Activated B cell treated with CpG ODN at 0.5 μM for 24 hours (primary cell): Measurements from ENCODE around the gene OAT. TPM values are rescaled to one million over a fixed set of nuclear protein-coding genes. Genes with fewer than 3 reads are reported as not detected.

ENCODE experiments used
- ATAC-seq: fragments of 200-7000 bp; cut with Tn5 transposase; one replicate; pipeline ENCODE4 v1.10.0; 2021; ENCODE audit warnings: low read depth, mild to moderate bottlenecking, moderate library complexity
- CTCF ChIA-PET: fragments of 350-600 bp; sonication (Branson Sonifier 250); formaldehyde crosslinking; loops from one replicate; lab custom pipeline; 2021; ENCODE audit warnings: antibody characterized with exemption; lab: Charles Lee
- POLR2A ChIA-PET: fragments of 350-600 bp; sonication (Branson Sonifier 250); formaldehyde crosslinking; loops from one replicate; lab custom pipeline; 2021; ENCODE audit warnings: antibody characterized with exemption; lab: Charles Lee
- DNase-seq: peaks from one replicate; pipeline ENCODE4 v3.0.0; 2022
- H3K27ac Mint-ChIP-seq: one replicate; pipeline ENCODE4 v1.8.0; 2020; ENCODE audit warnings: mixed read lengths
- H3K27me3 Mint-ChIP-seq: one replicate; pipeline ENCODE4 v1.8.0; 2021; ENCODE audit warnings: mixed read lengths
- H3K36me3 Mint-ChIP-seq: one replicate; pipeline ENCODE4 v1.8.0; 2021; ENCODE audit warnings: low read depth, mixed read lengths
- H3K4me1 Mint-ChIP-seq: one replicate; pipeline ENCODE4 v1.8.0; 2021; ENCODE audit warnings: mixed read lengths
- H3K4me3 Mint-ChIP-seq: one replicate; pipeline ENCODE4 v1.8.0; 2020; ENCODE audit warnings: mild to moderate bottlenecking, mixed read lengths
- H3K9me3 Mint-ChIP-seq: one replicate; pipeline ENCODE4 v1.8.0; 2020; ENCODE audit warnings: mixed read lengths
- CTCF ChIP-seq: fragments of 200-600 bp; IDR thresholded peaks from one replicate; pipeline ENCODE4 v1.8.0; 2022; ENCODE audit warnings: antibody characterized with exemption, mild to moderate bottlenecking
- intact Hi-C: fragments of 100-400 bp; cut with micrococcal nuclease; formaldehyde crosslinking; loops from one replicate; pipeline ENCODE4 v1.15.1; 2024
- total RNA-seq: library from RNA; stranded (reverse); gene quantifications from 2 replicates; pipeline ENCODE4 v1.2.3, GENCODE V29; 2022

The OAT gene
- total RNA-seq, 1 donor from 2014 or later: 20.1 TPM

- DNase-seq: no peak
- no peak for ATAC-seq
- H3K27ac Mint-ChIP-seq: no peak overlapping the region
These were observed 32.6 kb upstream of the OAT start for GRCh38 chr10:124451276-124451675.

GRCh38 chr10:124450783-124451057, 32.0 kb upstream of the OAT start:
- POLR2A ChIA-PET: interaction anchor here (2.1 kb wide), 1 partner anchor 10 kb away, joined by 8 read pairs; the partner anchor contains the start of gene LHPP
- CTCF ChIA-PET: no interaction called here
- no peak for DNase-seq
- Mint-ChIP-seq H3K27ac (no peak overlapping the region), H3K36me3 (no peaks in the 10 kb centered on the region), H3K9me3 (no peaks in the 10 kb centered on the region), H3K4me3 (peak overlapping the region; percentile 12), H3K4me1 (peaks cover 33% of the 10 kb centered on the region), H3K27me3 (peaks cover 73% of the 10 kb centered on the region)
- ATAC-seq: no peak
- intact Hi-C loops: no loop called here
- no peak for TF ChIP-seq CTCF

More at GRCh38 chr10:124451276-124451675, 32.6 kb upstream of the OAT start:
- TF ChIP-seq CTCF: no peak
- ChIA-PET POLR2A (no interaction called here), CTCF (no interaction called here)
- Mint-ChIP-seq H3K4me1 (peaks cover 33% of the 10 kb centered on the region), H3K9me3 (no peaks in the 10 kb centered on the region), H3K36me3 (no peaks in the 10 kb centered on the region), H3K27me3 (peaks cover 72% of the 10 kb centered on the region), H3K4me3 (no peak overlapping the region)
- intact Hi-C loops: no loop called here

GRCh38 chr10:124450012-124450782, 31.5 kb upstream of the OAT start, which contains the start of gene NKX1-2:
NKX1-2 (minus strand) TSS chr10:124450035; CDS start chr10:124449943, 92 bp downstream.
- peak; percentile 28 for ATAC-seq
- Mint-ChIP-seq H3K27me3 (peaks cover 71% of the 10 kb centered on the region), H3K36me3 (no peaks in the 10 kb centered on the region), H3K4me1 (peaks cover 33% of the 10 kb centered on the region), H3K4me3 (peak within 1 kb of the TSS; percentile 62), H3K27ac (no peak within 1 kb of the TSS), H3K9me3 (no peaks in the 10 kb centered on the region)
- no peak for TF ChIP-seq CTCF
- POLR2A ChIA-PET: interaction anchor here (2.1 kb wide), 1 partner anchor 11 kb away, joined by 8 read pairs; the partner anchor contains the start of gene LHPP
- CTCF ChIA-PET: no interaction called here
- no peak for DNase-seq
- intact Hi-C loops: no loop called here

GRCh38 chr10:124449170-124450011, 30.7 kb upstream of the OAT start:
- Mint-ChIP-seq H3K9me3 (no peaks in the 10 kb centered on the region), H3K4me3 (peak overlapping the region; percentile 33), H3K27ac (no peak overlapping the region), H3K27me3 (peaks cover 67% of the 10 kb centered on the region), H3K4me1 (peaks cover 33% of the 10 kb centered on the region), H3K36me3 (no peaks in the 10 kb centered on the region)
- intact Hi-C loops: loop anchor here (10.0 kb wide), 1 partner anchor 1305 kb away; the partner anchor contains the start of gene HMX2
- no peak for TF ChIP-seq CTCF
- ChIA-PET CTCF (no interaction called here), POLR2A (interaction anchor here (2.1 kb wide), 1 partner anchor 12 kb away, joined by 8 read pairs; the partner anchor contains the start of gene LHPP)
- DNase-seq: no peak
- no peak for ATAC-seq
